ENCODE results near the gene DOCK9.

GRCh38 chr13:98975822-98976261 lies 2.0 kb downstream of the DOCK9 start:
- TF ChIP-seq CTCF (IDR thresholded peaks at IDR 0.05) (no peak), POLR2A (IDR thresholded peaks at IDR 0.05) (no peak)

Measured in right lobe of liver (tissue), 4 donors.